ENCODE data around the gene PKP4.
"Not testable (repeated sequence)": the region's sequence is repeated elsewhere in the genome, so short reads cannot be mapped to it uniquely, and the experiment has no call there.

DNA sequence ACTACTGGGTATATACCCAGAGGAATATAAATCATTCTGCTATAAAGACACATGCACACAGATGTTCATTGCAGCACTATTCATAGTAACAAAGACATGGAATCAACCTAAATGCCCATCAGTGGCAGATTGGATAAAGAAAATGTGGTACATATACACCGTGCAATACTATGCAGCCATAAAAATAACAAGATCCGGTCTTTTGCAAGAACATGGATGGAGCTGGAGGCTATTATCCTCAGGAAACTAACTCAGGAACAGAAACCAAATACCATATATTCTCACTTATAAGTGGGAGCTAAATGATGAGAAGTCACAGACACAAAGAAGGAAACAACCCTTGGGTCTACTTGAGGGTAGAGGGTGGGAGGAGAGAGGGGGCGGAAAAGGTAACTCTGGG lies 16.5 kb downstream of the PKP4 start:
- TF ChIP-seq, protein P1, sequence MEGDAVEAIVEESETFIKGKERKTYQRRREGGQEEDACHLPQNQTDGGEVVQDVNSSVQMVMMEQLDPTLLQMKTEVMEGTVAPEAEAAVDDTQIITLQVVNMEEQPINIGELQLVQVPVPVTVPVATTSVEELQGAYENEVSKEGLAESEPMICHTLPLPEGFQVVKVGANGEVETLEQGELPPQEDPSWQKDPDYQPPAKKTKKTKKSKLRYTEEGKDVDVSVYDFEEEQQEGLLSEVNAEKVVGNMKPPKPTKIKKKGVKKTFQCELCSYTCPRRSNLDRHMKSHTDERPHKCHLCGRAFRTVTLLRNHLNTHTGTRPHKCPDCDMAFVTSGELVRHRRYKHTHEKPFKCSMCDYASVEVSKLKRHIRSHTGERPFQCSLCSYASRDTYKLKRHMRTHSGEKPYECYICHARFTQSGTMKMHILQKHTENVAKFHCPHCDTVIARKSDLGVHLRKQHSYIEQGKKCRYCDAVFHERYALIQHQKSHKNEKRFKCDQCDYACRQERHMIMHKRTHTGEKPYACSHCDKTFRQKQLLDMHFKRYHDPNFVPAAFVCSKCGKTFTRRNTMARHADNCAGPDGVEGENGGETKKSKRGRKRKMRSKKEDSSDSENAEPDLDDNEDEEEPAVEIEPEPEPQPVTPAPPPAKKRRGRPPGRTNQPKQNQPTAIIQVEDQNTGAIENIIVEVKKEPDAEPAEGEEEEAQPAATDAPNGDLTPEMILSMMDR (IDR thresholded peaks at IDR 0.05), result not testable (repeated sequence)
- not testable (repeated sequence) for TF ChIP-seq POLR2A (IDR thresholded peaks at IDR 0.05)

Data from ovary (tissue), 3 donors.